Prostate gland (tissue), 2 donors: Measurements from ENCODE around the gene NUP205. TPM values are rescaled to one million over a fixed set of nuclear protein-coding genes. Genes with fewer than 3 reads are reported as not detected.

ENCODE experiments used
- DNase-seq: peaks from one replicate; pipeline ENCODE4 v3.0.0-alpha.2; 2019; ENCODE audit warnings: low spot score
- H3K27ac ChIP-seq, 2 donors: fragments of 200-600 bp; sonication (generic); 2 replicates each; pipeline ENCODE4 v1.5.1; 2017 to 2019
- H3K27me3 ChIP-seq: fragments of 200-600 bp; sonication (generic); replicated peaks from 2 replicates; pipeline ENCODE4 v1.5.1; 2019; ENCODE audit not compliant: insufficient read depth
- H3K36me3 ChIP-seq, 2 donors: fragments of 200-600 bp; sonication (generic); 1 replicate in 1 of 2; 2 replicates in 1 of 2; pipeline versions ENCODE4 v1.5.1 to v1.8.1; 2017 to 2019
- H3K4me1 ChIP-seq: fragments of 200-600 bp; sonication (generic); replicated peaks from 2 replicates; pipeline ENCODE4 v1.5.1; 2019
- H3K4me3 ChIP-seq, 2 donors: fragments of 200-600 bp; sonication (generic); 2 replicates each; pipeline ENCODE4 v1.5.1; 2017 to 2019
- H3K9me3 ChIP-seq: fragments of 200-600 bp; sonication (generic); 2 replicates; pipeline ENCODE4 v1.5.1; 2017
- POLR2A ChIP-seq: fragments of 450-650 bp; IDR thresholded peaks from one replicate; pipeline ENCODE4 v1.6.1; 2016; ENCODE audit warnings: antibody characterized with exemption, mild to moderate bottlenecking
- POLR2AphosphoS5 ChIP-seq: sonication (generic); formaldehyde crosslinking; IDR thresholded peaks from one replicate; pipeline ENCODE4 v1.6.1; 2017; ENCODE audit warnings: antibody characterized with exemption
- WGBS: methylation state at CpG from one replicate; pipeline ENCODE4 v1.1.5; 2018; 5-methylcytosine and 5-hydroxymethylcytosine counted together
- intact Hi-C: fragments of 100-400 bp; cut with DNase I; formaldehyde crosslinking; loops from one replicate; pipeline ENCODE4 v1.14.2; 2022
- total RNA-seq, 2 donors: library from RNA; depleted of rRNA; stranded (reverse); fragments of >200 nt; gene quantifications; one replicate each; pipeline ENCODE4 v1.1.0, GENCODE V29; 2016
- TF ChIP-seq, protein P1 (sequence below), 4 experiments: fragments of 200-600 bp in 2 of 4; fragments of 450-650 bp in 2 of 4; sonication (generic) in 2 of 4; IDR thresholded peaks; 1 replicate in 3 of 4; 2 replicates in 1 of 4; pipeline ENCODE4 v1.5.1; 2016 to 2019; ENCODE audit warnings: antibody characterized with exemption in 4 of 4, mild to moderate bottlenecking in 2 of 4, moderate library complexity in 2 of 4

NUP205 gene
- total RNA-seq, 2 donors from 2014 or later: 33.1 to 62.4 TPM

DNA sequence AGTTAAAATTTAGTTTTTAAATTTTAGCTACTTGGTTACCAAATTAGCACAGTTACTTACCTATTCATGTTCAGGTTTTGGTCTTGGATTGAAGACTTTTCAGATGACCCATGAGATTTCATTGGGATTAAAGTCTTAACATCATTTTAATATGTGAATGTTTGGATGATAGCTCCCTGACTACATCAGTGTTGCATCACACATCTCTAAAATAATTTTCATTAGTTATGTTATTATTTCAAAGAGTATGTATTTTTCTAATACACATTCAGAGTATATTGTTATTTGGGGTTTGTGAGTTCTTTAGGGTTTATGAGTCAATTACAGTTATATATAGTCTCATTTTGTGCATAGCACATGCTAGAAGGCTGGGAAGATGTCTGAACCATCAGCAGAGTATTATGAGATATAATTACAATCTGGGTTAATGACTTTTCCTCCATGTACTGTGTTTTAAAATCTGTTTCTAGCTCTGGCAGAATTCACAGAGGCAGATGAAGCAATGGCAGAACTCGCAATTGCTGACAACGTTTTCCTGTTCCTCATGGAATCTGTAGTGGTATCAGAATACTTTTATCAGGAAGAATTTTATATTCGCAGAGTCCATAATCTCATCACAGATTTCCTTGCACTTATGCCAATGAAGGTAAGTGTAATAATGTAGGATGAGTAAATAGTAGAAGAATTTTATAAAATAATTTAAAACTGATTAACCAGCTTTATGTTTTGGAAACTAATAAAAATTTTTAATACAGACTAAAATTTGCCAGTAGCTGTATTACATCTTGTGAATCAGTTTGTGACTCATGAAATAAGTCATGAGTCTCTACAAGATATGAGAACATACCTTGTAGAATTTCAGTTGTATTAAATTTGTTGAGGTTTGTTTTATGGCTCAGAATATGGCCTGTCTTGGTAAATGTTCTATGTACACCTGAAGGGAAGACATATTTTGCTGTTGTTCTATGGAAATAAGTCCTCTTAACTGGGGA, 26.9 kb downstream of the NUP205 start:
- no peak overlapping the region for H3K27ac ChIP-seq
- peaks cover 0 to 4% of the 10 kb centered on the region in 2 donors for H3K36me3 ChIP-seq
- intact Hi-C loops: no loop called here
- no peaks in the 10 kb centered on the region for H3K4me1 ChIP-seq
- DNase-seq: no peak
- no peaks in the 10 kb centered on the region for H3K9me3 ChIP-seq
- TF ChIP-seq, protein P1, sequence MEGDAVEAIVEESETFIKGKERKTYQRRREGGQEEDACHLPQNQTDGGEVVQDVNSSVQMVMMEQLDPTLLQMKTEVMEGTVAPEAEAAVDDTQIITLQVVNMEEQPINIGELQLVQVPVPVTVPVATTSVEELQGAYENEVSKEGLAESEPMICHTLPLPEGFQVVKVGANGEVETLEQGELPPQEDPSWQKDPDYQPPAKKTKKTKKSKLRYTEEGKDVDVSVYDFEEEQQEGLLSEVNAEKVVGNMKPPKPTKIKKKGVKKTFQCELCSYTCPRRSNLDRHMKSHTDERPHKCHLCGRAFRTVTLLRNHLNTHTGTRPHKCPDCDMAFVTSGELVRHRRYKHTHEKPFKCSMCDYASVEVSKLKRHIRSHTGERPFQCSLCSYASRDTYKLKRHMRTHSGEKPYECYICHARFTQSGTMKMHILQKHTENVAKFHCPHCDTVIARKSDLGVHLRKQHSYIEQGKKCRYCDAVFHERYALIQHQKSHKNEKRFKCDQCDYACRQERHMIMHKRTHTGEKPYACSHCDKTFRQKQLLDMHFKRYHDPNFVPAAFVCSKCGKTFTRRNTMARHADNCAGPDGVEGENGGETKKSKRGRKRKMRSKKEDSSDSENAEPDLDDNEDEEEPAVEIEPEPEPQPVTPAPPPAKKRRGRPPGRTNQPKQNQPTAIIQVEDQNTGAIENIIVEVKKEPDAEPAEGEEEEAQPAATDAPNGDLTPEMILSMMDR (IDR thresholded peaks at IDR 0.05): no peak
- no peak for TF ChIP-seq POLR2AphosphoS5
- TF ChIP-seq POLR2A: no peak
- WGBS: 92% methylated on average over 3 of the region's 3 CpGs
- no peak overlapping the region for H3K4me3 ChIP-seq
- H3K27me3 ChIP-seq: no peaks in the 10 kb centered on the region

GRCh38 chr7:135597181-135597925, 39.6 kb downstream of the NUP205 start:
- Histone ChIP-seq H3K4me3 (no peak overlapping the region), H3K36me3 (peaks cover 0 to 2% of the 10 kb centered on the region in 2 donors), H3K9me3 (no peaks in the 10 kb centered on the region), H3K4me1 (no peaks in the 10 kb centered on the region), H3K27ac (no peak overlapping the region), H3K27me3 (no peaks in the 10 kb centered on the region)
- WGBS: 72% methylated on average over 2 of the region's 2 CpGs
- TF ChIP-seq, protein P1 (IDR thresholded peaks at IDR 0.05): no peak
- TF ChIP-seq POLR2A (no peak), POLR2AphosphoS5 (no peak)
- DNase-seq: no peak
- intact Hi-C loops: no loop called here

DNA sequence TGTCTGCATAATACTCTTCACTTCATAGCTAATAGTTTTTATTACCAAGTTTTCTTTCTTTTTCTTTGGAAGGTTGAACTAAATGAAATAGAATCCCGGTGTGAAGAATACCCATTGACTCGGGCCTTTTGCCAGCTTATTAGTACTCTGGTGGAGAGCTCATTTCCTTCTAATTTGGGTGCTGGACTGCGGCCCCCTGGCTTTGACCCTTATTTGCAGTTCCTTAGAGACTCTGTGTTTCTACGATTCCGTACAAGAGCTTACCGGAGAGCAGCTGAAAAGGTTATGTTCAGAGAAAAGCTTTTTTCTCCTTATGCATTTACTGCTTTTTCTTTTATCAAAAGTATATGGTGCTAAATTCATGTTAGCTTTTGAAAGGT, 40.2 kb downstream of the NUP205 start:
- intact Hi-C loops: no loop called here
- Histone ChIP-seq H3K9me3 (no peaks in the 10 kb centered on the region), H3K36me3 (no peaks in the 10 kb centered on the region), H3K4me3 (no peak overlapping the region), H3K4me1 (no peaks in the 10 kb centered on the region), H3K27ac (no peak overlapping the region), H3K27me3 (no peaks in the 10 kb centered on the region)
- DNase-seq: no peak
- TF ChIP-seq POLR2A: no peak
- WGBS: 48% methylated on average over 6 of the region's 6 CpGs

- TF ChIP-seq, protein P1 (IDR thresholded peaks at IDR 0.05): no peak
- TF ChIP-seq POLR2AphosphoS5: no peak
- no peak for TF ChIP-seq POLR2A
- no peak for DNase-seq
- H3K9me3 ChIP-seq: no peaks in the 10 kb centered on the region
- no peaks in the 10 kb centered on the region for H3K27me3 ChIP-seq
- no peaks in the 10 kb centered on the region for H3K36me3 ChIP-seq
- no peak overlapping the region for H3K4me3 ChIP-seq
- no peak overlapping the region for H3K27ac ChIP-seq
- intact Hi-C loops: no loop called here
- H3K4me1 ChIP-seq: no peaks in the 10 kb centered on the region
These were observed 41.8 kb downstream of the NUP205 start for GRCh38 chr7:135599471-135599870.

DNA sequence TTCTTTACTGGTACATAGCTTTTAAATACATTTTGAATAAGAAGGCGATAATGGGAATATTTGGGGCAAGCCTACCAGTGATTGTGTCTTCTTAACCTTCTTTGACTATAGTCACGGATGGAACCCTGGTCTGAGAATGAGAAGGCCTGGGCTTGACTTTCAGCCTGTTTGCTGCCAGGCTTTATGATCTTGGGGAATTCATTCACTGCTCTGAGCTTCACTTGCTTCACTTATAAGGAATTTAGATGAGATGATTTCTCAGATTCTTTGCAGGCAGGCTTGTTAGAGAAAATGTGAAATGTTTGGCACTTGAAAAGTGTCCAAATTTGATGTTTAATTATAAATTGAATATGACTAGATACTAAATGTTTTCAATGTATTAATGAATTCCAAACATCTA, 42.5 kb downstream of the NUP205 start:
- 93% methylated on average over 2 of the region's 2 CpGs for WGBS
- intact Hi-C loops: no loop called here
- no peak for DNase-seq
- Histone ChIP-seq H3K4me3 (no peak overlapping the region), H3K36me3 (no peaks in the 10 kb centered on the region), H3K27ac (no peak overlapping the region), H3K4me1 (no peaks in the 10 kb centered on the region), H3K27me3 (no peaks in the 10 kb centered on the region), H3K9me3 (no peaks in the 10 kb centered on the region)
- TF ChIP-seq POLR2A (no peak), POLR2AphosphoS5 (no peak)
- TF ChIP-seq, protein P1 (IDR thresholded peaks at IDR 0.05): no peak
